Urinary bladder (tissue), 4 donors: ENCODE data around the gene DEPDC1B. TPM values are rescaled to one million over a fixed set of nuclear protein-coding genes. Genes with fewer than 3 reads are reported as not detected.
"Not testable (repeated sequence)": the region's sequence is repeated elsewhere in the genome, so short reads cannot be mapped to it uniquely, and the experiment has no call there.

Experiments
- DNase-seq: peaks from one replicate; pipeline ENCODE4 v3.0.0-alpha.2; 2015; ENCODE audit errors: extremely low spot score
- H3K27ac ChIP-seq: one replicate; pipeline ENCODE4 v1.5.1; 2013; ENCODE audit warnings: low read depth, mild to moderate bottlenecking, moderate library complexity
- H3K36me3 ChIP-seq: one replicate; pipeline ENCODE4 v1.6.1; 2013; ENCODE audit warnings: mild to moderate bottlenecking, moderate library complexity; ENCODE audit not compliant: insufficient read depth
- H3K4me1 ChIP-seq: one replicate; pipeline ENCODE4 v1.6.1; 2013; ENCODE audit warnings: mild to moderate bottlenecking, moderate library complexity; ENCODE audit not compliant: insufficient read depth
- H3K4me3 ChIP-seq: one replicate; pipeline ENCODE4 v1.5.1; 2013; ENCODE audit warnings: low read depth, low read length
- WGBS: extraction: QIAGEN DNeasy Blood & Tissue Kit; methylation state at CpG from one replicate; pipeline ENCODE4 v1.1.7; 2013; 5-methylcytosine and 5-hydroxymethylcytosine counted together
- polyA plus RNA-seq: library from polyadenylated mRNA; stranded (reverse); fragments of 200-250 nt; gene quantifications from one replicate; pipeline ENCODE4 v1.2.3, GENCODE V29; 2013
- total RNA-seq: library from RNA; depleted of rRNA; stranded (reverse); fragments of >200 nt; gene quantifications from one replicate; pipeline ENCODE4 v1.2.3, GENCODE V29; 2014
- donor health status: healthy with polysubstance abuse.
- donor health status: healthy.

The DEPDC1B gene
- total and polyA plus RNA-seq, 2 donors = 0.23 to 8.4 TPM

GRCh38 chr5:60577116-60577515 lies 122.8 kb downstream of the DEPDC1B start:
- Histone ChIP-seq H3K36me3 (no peaks in the 10 kb centered on the region), H3K27ac (no peak overlapping the region), H3K4me1 (no peaks in the 10 kb centered on the region), H3K4me3 (no peak overlapping the region)
- DNase-seq = no peak
- WGBS = 91% methylated on average over 1 of the region's 1 CpG

- 70% methylated on average over 2 of the region's 2 CpGs for WGBS
- Histone ChIP-seq H3K36me3 (no peaks in the 10 kb centered on the region), H3K27ac (no peak overlapping the region), H3K4me1 (no peaks in the 10 kb centered on the region), H3K4me3 (no peak overlapping the region)
- no peak for DNase-seq
Measured at GRCh38 chr5:60576425-60576824, 123.5 kb downstream of the DEPDC1B start.

- H3K27ac ChIP-seq = no peak overlapping the region
- H3K36me3 ChIP-seq = no peaks in the 10 kb centered on the region
- no peak overlapping the region for H3K4me3 ChIP-seq
- no peak for DNase-seq
- no peaks in the 10 kb centered on the region for H3K4me1 ChIP-seq
- over 99% methylated on average over 2 of the region's 2 CpGs for WGBS
Measured at GRCh38 chr5:60568646-60569045, 131.3 kb downstream of the DEPDC1B start.

GRCh38 chr5:60563696-60564324 lies 136.2 kb downstream of the DEPDC1B start:
- no peak overlapping the region for H3K27ac ChIP-seq
- no peak for DNase-seq
- 94% methylated on average over 13 of the region's 13 CpGs for WGBS
- no peak overlapping the region for H3K4me3 ChIP-seq
- H3K36me3 ChIP-seq = no peaks in the 10 kb centered on the region
- H3K4me1 ChIP-seq = no peaks in the 10 kb centered on the region

GRCh38 chr5:60553291-60553690 lies 146.7 kb downstream of the DEPDC1B start:
- not testable (repeated sequence) for H3K36me3 ChIP-seq, H3K27ac ChIP-seq, H3K4me3 ChIP-seq, H3K4me1 ChIP-seq, DNase-seq
- 98% methylated on average over 2 of the region's 2 CpGs for WGBS

- 82% methylated on average over 3 of the region's 3 CpGs for WGBS
- H3K4me3 ChIP-seq = no peak overlapping the region
- H3K4me1 ChIP-seq = no peaks in the 10 kb centered on the region
- DNase-seq = no peak
- H3K27ac ChIP-seq = no peak overlapping the region
- no peaks in the 10 kb centered on the region for H3K36me3 ChIP-seq
Measured at GRCh38 chr5:60551829-60552228, 148.1 kb downstream of the DEPDC1B start.

DNA sequence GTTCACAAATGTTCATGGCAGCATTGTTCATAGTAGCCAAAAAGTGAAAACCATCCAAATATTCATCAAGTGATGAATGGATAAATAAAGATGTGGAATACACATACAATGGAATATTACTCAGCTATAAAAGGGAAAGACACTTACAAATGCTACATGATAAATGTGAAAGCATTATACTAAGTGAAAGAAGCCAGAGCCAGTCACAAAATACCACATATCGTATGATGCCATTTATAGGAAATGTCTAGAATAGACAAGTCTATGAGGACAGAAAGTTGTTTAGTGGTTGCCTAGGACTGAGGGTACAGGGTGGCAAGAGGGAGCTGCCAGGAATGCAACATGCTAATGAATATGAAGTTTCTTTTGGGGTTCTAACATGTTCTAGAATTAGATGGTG lies 148.7 kb downstream of the DEPDC1B start:
- no peak overlapping the region for H3K4me3 ChIP-seq
- no peaks in the 10 kb centered on the region for H3K36me3 ChIP-seq
- H3K4me1 ChIP-seq = no peaks in the 10 kb centered on the region
- DNase-seq = no peak
- no peak overlapping the region for H3K27ac ChIP-seq
- WGBS = 62% methylated on average over 1 of the region's 1 CpG

DNA sequence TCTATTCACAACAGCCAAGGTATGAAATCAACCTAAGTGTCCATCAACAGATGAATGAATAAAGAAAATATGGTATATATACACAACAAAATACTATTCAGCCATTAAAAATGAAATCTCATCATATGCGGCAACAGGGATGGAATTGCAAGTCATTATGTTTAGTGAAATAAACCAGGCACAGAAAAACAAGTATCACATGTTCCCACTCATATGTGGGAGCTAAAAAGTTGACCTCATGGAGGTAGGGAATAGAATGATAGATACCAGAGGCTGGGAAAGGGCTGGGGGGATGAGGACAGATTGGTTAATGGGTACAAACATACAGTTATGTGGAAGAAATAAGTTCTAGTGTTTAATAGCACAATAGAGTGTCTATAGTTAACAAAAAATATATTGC lies 149.7 kb downstream of the DEPDC1B start:
- 95% methylated on average over 1 of the region's 1 CpG for WGBS
- Histone ChIP-seq H3K27ac (no peak overlapping the region), H3K4me1 (no peaks in the 10 kb centered on the region), H3K4me3 (no peak overlapping the region), H3K36me3 (no peaks in the 10 kb centered on the region)
- no peak for DNase-seq

DNA sequence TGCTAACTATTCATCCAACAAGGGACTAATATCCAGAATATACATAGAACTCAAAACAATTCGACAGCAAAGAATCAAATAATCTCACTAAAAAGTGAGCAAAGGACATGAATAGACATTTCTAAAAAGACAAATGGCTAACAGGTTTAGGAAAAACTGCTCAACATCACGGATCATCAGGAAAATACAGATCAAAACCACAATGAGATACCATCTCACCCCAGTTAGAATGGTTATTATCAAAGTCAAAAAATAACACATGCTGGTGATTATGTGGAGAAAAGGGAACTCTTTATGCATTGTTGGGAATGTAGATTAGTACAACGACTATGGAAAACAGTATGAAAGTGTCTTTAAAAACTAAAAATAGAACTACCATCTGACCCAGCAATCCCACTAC lies 150.1 kb downstream of the DEPDC1B start:
- Histone ChIP-seq H3K4me1 (no peaks in the 10 kb centered on the region), H3K4me3 (no peak overlapping the region), H3K27ac (no peak overlapping the region), H3K36me3 (no peaks in the 10 kb centered on the region)
- WGBS = 75% methylated on average over 3 of the region's 3 CpGs
- no peak for DNase-seq

Other genes with a start within 250 kb of the DEPDC1B start
- gene ELOVL7, start 144.1 kb upstream of the DEPDC1B start, total RNA-seq = 2.6 TPM
- gene ELOVL7, start 144.1 kb upstream of the DEPDC1B start, polyA plus RNA-seq = 3.3 TPM
- 32.8 TPM for gene ERCC8, start 244.9 kb upstream of the DEPDC1B start, total RNA-seq
- 6.5 TPM for gene ERCC8, start 244.9 kb upstream of the DEPDC1B start, polyA plus RNA-seq
- 23.8 TPM for gene NDUFAF2, start 245.0 kb upstream of the DEPDC1B start, total RNA-seq
- 49.8 TPM for gene NDUFAF2, start 245.0 kb upstream of the DEPDC1B start, polyA plus RNA-seq